Body of pancreas (tissue), 4 donors: ENCODE measurements around the gene PRKACA.

Experiments
- POLR2A ChIP-seq, 3 donors: fragments of 450-650 bp; IDR thresholded peaks; one replicate each; pipeline ENCODE4 v1.6.1; 2016; ENCODE audit warnings: antibody characterized with exemption in 3 of 3, mild to moderate bottlenecking in 2 of 3
- TF ChIP-seq, protein P1 (sequence below), 7 experiments: fragments of 450-650 bp in 4 of 7; fragments of 200-600 bp in 3 of 7; sonication (generic) in 3 of 7; IDR thresholded peaks; one replicate each; pipeline ENCODE4 v1.5.1; 2016 to 2019; ENCODE audit warnings: antibody characterized with exemption in 7 of 7

DNA sequence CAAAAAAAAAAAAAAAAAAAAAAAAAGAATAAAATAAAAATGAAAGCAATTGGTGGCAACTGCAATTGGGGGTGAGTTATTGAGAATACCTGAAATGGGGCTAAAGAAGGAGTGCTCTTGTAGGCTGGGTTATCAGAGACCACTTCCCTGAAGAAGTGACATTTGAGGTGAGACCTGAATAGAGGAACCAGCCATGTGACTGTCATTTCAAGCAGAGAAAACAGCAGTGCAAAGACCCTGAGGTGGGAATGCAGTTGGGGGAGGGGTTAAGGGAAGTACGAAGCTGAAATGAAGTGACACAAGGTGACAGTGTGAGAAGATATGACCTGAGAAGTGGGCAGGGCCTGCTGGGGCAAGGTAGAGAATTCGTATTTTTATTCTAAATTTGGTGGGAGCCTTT lies 51.4 kb downstream of the PRKACA start:
- TF ChIP-seq POLR2A (IDR thresholded peaks at IDR 0.05): no peak
- TF ChIP-seq, protein P1, sequence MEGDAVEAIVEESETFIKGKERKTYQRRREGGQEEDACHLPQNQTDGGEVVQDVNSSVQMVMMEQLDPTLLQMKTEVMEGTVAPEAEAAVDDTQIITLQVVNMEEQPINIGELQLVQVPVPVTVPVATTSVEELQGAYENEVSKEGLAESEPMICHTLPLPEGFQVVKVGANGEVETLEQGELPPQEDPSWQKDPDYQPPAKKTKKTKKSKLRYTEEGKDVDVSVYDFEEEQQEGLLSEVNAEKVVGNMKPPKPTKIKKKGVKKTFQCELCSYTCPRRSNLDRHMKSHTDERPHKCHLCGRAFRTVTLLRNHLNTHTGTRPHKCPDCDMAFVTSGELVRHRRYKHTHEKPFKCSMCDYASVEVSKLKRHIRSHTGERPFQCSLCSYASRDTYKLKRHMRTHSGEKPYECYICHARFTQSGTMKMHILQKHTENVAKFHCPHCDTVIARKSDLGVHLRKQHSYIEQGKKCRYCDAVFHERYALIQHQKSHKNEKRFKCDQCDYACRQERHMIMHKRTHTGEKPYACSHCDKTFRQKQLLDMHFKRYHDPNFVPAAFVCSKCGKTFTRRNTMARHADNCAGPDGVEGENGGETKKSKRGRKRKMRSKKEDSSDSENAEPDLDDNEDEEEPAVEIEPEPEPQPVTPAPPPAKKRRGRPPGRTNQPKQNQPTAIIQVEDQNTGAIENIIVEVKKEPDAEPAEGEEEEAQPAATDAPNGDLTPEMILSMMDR (IDR thresholded peaks at IDR 0.05): no peak
